AG04450 (cell line): Measurements from ENCODE around the gene SGPL1. TPM values are rescaled to one million over a fixed set of nuclear protein-coding genes. Genes with fewer than 3 reads are reported as not detected.

Experiments
- CTCF ChIA-PET: fragments of 300-600, 350-600 bp; formaldehyde crosslinking; extraction: SDS; loops from one replicate; lab custom pipeline; 2022; ENCODE audit warnings: antibody characterized with exemption, inconsistent platforms; lab: Charles Lee
- POLR2A ChIA-PET: fragments of 350-600 bp; formaldehyde crosslinking; extraction: SDS; loops from one replicate; lab custom pipeline; 2021; ENCODE audit warnings: antibody characterized with exemption, inconsistent platforms; lab: Yijun Ruan, JAX
- DNase-seq: peaks from one replicate; pipeline ENCODE4 v3.0.0-alpha.2; 2011; ENCODE audit warnings: low read depth, low spot score
- H3K27ac ChIP-seq: one replicate; pipeline ENCODE4 v1.5.1; 2012; ENCODE audit warnings: low read depth, low read length, control low read depth
- H3K27me3 ChIP-seq: one replicate; pipeline ENCODE4 v1.6.0; 2012; ENCODE audit warnings: low read length; ENCODE audit not compliant: control insufficient read depth, insufficient read depth
- H3K4me3 ChIP-seq: 2 replicates; pipeline ENCODE4 v1.5.1; 2011; ENCODE audit warnings: mild to moderate bottlenecking, low read depth, low read length, control low read depth
- H3K9me3 ChIP-seq: 2 replicates; pipeline ENCODE4 v1.5.1; 2012; ENCODE audit warnings: low read length; ENCODE audit not compliant: control insufficient read depth, insufficient read depth
- CTCF ChIP-seq: IDR thresholded peaks from 2 replicates; pipeline ENCODE4 v1.5.1; 2011; ENCODE audit warnings: low read depth, low read length, control low read depth, inconsistent platforms
- polyA plus RNA-seq: library from polyadenylated mRNA; depleted of rRNA; stranded (reverse); fragments of >200 nt; gene quantifications from 2 replicates; pipeline ENCODE4 v1.2.3, GENCODE V29; 2011

The SGPL1 gene
- polyA plus RNA-seq, 1 experiment, result 30.8 TPM

DNA sequence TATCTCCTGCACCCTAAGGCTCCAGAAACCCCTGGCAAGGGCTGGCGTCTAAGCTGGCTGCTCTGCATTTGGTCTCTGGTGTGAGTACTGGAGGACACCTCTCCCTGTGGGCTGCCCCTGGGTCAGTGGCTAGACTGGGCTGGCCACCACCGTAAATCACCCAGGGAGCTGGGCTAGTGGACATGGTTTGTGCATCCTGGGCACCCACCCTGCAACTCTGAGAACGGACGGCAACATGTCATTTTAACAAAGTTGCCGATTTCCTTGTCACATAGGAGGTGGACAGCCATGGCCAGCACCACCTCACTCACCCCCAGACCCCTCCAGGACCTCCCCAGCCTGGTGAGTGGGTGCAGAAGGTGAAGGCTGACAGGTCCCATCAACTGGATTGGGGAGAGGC lies 99.5 kb downstream of the SGPL1 start:
- H3K4me3 ChIP-seq, result no peak overlapping the region
- TF ChIP-seq CTCF, result no peak
- no peaks in the 10 kb centered on the region; the same call in 1 of the 2 replicates for H3K9me3 ChIP-seq
- CTCF ChIA-PET, result interaction anchor here (1.3 kb wide), 1 partner anchor 12 kb away, joined by 3 read pairs; no protein-coding TSS in a partner anchor
- POLR2A ChIA-PET, result no interaction called here
- no peak for DNase-seq
- no peak overlapping the region for H3K27ac ChIP-seq
- H3K27me3 ChIP-seq, result peaks cover 45% of the 10 kb centered on the region

DNA sequence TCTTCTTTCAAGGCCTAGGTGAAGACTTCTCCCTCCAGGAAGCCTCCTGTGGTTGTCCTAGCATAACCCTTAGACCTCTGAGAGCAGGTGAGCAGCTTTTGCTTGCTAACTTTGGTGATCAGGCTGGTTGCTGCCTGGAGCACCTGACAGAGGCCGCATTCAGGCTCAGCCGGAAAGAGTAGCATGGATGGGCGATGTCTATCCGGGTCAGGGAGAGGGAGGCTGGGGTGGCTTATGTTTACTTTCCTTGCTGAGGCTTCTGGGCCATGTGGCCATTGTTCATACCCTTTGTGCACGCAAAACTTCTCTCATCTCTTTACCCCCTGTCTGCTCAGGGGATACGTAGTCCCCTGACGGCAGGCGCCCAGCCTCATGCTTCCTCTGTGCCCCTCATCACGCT lies 100.1 kb downstream of the SGPL1 start:
- Histone ChIP-seq H3K27ac (no peak overlapping the region), H3K9me3 (no peaks in the 10 kb centered on the region; the same call in 1 of the 2 replicates), H3K4me3 (no peak overlapping the region), H3K27me3 (peaks cover 45% of the 10 kb centered on the region)
- POLR2A ChIA-PET, result no interaction called here
- no peak for TF ChIP-seq CTCF
- CTCF ChIA-PET, result interaction anchor here (1.3 kb wide), 1 partner anchor 13 kb away, joined by 3 read pairs; no protein-coding TSS in a partner anchor
- DNase-seq, result no peak

DNA sequence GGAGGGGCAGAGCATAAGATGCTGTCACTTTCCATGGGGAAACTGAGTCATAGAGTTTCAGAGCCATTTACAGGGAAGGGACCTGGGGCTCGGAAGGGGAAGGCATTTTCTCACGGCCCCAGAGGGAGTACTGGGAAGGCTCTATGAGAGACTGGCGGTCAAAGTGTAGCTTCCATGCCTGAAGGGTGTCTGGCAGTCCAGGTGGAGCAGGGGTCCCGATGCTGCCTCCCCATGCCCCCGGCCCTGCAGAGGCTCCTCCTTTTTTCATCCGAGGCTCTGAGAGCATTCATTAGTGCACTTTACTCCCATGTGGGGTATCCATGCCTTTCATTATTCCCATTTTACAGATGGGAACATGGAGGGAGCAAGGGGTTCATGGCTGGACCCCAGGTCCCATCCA lies 100.5 kb downstream of the SGPL1 start:
- POLR2A ChIA-PET, result no interaction called here
- no peak overlapping the region for H3K4me3 ChIP-seq
- H3K27me3 ChIP-seq, result peaks cover 45% of the 10 kb centered on the region
- no peaks in the 10 kb centered on the region; the same call in 1 of the 2 replicates for H3K9me3 ChIP-seq
- TF ChIP-seq CTCF, result no peak
- CTCF ChIA-PET, result interaction anchor here (1.1 kb wide), 1 partner anchor 13 kb away, joined by 3 read pairs; no protein-coding TSS in a partner anchor
- no peak for DNase-seq
- H3K27ac ChIP-seq, result no peak overlapping the region

GRCh38 chr10:70917226-70917625 lies 101.5 kb downstream of the SGPL1 start:
- no peak for TF ChIP-seq CTCF
- no peak for DNase-seq
- H3K27ac ChIP-seq, result no peak overlapping the region
- H3K4me3 ChIP-seq, result no peak overlapping the region
- peaks cover 47% of the 10 kb centered on the region for H3K27me3 ChIP-seq
- CTCF ChIA-PET, result interaction anchor here (1.1 kb wide), 1 partner anchor 14 kb away, joined by 3 read pairs; no protein-coding TSS in a partner anchor
- H3K9me3 ChIP-seq, result no peaks in the 10 kb centered on the region; the same call in 1 of the 2 replicates
- POLR2A ChIA-PET, result no interaction called here

- H3K27ac ChIP-seq, result no peak overlapping the region
- H3K9me3 ChIP-seq, result no peaks in the 10 kb centered on the region; the same call in 1 of the 2 replicates
- TF ChIP-seq CTCF, result no peak
- peaks cover 50% of the 10 kb centered on the region for H3K27me3 ChIP-seq
- ChIA-PET CTCF (no interaction called here), POLR2A (no interaction called here)
- no peak overlapping the region for H3K4me3 ChIP-seq
- DNase-seq, result no peak
These were observed 101.9 kb downstream of the SGPL1 start for GRCh38 chr10:70917635-70918034.
